RWPE1 (cell line): ENCODE data around the gene CACNA1A.

Experiments
- CTCF ChIA-PET: fragments of 350-600 bp; sonication (Branson Sonifier 250); formaldehyde crosslinking; extraction: SDS; loops from one replicate; lab custom pipeline; 2021; lab: Yijun Ruan, JAX
- POLR2A ChIA-PET: fragments of 400-600 bp; formaldehyde crosslinking; extraction: SDS; loops from one replicate; lab custom pipeline; 2020; ENCODE audit warnings: antibody characterized with exemption; ENCODE audit not compliant: low non-redundant PET; lab: Yijun Ruan, JAX
- DNase-seq: peaks from one replicate; pipeline ENCODE4 v3.0.0; 2012; ENCODE audit warnings: low spot score
- H3K27ac ChIP-seq: fragments of 450-650 bp; 2 replicates; pipeline ENCODE4 v1.5.1; 2017
- TF ChIP-seq, protein P1 (sequence below): fragments of 450-650 bp; conservative IDR thresholded peaks from 2 replicates; pipeline ENCODE4 v1.5.1; 2017; ENCODE audit warnings: low read depth, mild to moderate bottlenecking

CACNA1A gene

DNA sequence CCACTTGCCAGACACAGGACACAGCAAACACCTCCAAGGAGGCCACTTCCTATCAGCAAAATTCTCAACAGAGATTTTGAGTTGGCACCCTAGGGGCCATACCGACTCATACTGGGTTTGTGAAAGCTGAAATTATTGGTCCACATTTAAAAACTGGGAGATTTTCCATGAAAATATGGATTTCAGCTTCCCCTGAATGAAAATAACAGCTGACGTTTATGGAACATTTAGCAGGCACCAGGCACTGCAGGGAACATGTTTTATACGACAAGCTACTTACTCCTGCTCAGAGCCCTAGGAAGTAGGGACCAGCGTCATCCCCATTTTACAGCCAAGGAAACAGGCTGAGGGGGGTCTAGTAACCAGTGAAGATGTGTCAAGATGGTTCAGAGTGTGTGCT lies 186.8 kb downstream of the CACNA1A start:
- TF ChIP-seq, protein P1, sequence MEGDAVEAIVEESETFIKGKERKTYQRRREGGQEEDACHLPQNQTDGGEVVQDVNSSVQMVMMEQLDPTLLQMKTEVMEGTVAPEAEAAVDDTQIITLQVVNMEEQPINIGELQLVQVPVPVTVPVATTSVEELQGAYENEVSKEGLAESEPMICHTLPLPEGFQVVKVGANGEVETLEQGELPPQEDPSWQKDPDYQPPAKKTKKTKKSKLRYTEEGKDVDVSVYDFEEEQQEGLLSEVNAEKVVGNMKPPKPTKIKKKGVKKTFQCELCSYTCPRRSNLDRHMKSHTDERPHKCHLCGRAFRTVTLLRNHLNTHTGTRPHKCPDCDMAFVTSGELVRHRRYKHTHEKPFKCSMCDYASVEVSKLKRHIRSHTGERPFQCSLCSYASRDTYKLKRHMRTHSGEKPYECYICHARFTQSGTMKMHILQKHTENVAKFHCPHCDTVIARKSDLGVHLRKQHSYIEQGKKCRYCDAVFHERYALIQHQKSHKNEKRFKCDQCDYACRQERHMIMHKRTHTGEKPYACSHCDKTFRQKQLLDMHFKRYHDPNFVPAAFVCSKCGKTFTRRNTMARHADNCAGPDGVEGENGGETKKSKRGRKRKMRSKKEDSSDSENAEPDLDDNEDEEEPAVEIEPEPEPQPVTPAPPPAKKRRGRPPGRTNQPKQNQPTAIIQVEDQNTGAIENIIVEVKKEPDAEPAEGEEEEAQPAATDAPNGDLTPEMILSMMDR: no peak
- POLR2A ChIA-PET: interaction anchor here (0.7 kb wide), 1 partner anchor 105 kb away, joined by 3 read pairs; no protein-coding TSS in a partner anchor
- DNase-seq: no peak
- CTCF ChIA-PET: interaction anchor here (0.7 kb wide), 1 partner anchor 262 kb away, joined by 3 read pairs; no protein-coding TSS in a partner anchor
- no peak overlapping the region for H3K27ac ChIP-seq

DNA sequence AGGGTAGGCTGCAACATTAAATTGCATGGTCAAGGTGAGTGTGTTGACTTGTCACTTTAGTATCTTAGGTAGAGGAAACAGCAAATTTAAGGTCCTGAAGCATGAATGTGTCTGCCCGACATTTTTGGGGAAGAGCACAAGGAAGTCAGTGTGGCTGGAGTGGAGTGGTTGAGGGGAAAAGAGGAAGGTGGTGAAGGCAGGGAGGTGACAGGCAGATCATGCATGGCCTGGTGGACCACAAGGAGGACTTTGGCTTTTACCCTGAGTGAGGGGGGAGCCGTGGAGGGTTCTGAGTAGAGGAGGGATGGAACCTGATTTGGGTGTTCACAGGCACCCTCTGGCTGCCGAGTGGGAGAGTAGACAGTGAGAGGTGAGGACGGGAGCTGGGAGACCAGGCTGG lies 188.1 kb downstream of the CACNA1A start:
- TF ChIP-seq, protein P1: no peak
- no peak overlapping the region for H3K27ac ChIP-seq
- DNase-seq: no peak
- ChIA-PET POLR2A (no interaction called here), CTCF (no interaction called here)

GRCh38 chr19:13315495-13315894 lies 190.8 kb downstream of the CACNA1A start:
- DNase-seq: no peak
- POLR2A ChIA-PET: no interaction called here
- no peak overlapping the region for H3K27ac ChIP-seq
- TF ChIP-seq, protein P1: no peak
- CTCF ChIA-PET: interaction anchor here (0.6 kb wide), 1 partner anchor 361 kb away, joined by 6 read pairs; no protein-coding TSS in a partner anchor

DNA sequence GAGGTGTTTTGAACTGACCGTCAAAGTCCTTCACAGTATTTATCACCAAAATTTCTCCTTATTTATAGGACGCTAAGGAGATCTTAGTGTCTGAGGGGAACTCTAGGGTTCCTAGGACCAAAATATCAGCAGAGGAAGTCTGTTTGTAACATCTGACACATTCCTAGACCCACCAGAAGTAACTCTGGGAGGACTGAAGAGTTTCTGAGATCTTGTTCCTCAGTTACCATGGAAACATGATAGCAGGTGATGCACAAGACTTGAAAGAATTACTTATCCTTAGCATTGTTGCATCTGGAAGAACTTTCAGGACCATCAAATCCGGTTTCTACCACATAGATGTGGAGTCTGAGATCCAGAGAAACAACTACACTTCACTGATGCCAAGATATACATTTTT lies 191.5 kb downstream of the CACNA1A start:
- POLR2A ChIA-PET: no interaction called here
- CTCF ChIA-PET: interaction anchor here (0.6 kb wide), 1 partner anchor 362 kb away, joined by 6 read pairs; no protein-coding TSS in a partner anchor
- no peak for DNase-seq
- TF ChIP-seq, protein P1: no peak
- no peak overlapping the region for H3K27ac ChIP-seq

DNA sequence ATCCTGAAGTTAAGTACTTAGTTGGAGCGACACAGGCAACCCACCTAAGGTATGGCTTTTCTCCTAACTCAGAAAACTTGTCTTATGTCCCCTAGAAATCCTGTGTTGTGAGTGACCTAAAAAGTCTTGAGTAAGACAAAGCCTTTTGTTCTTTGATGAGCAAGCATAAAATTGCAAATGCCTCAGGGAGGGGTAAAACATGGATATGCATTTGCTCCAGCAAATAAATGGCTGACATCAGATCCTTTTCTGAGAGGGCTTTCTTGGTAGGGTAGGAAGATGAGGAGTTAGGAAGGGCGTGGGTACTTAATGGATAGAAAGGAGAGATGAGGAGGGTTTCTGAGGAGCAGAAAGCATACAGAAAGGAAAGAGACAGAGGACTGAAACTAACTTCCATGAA lies 192.4 kb downstream of the CACNA1A start:
- no peak for DNase-seq
- ChIA-PET CTCF (interaction anchor here (0.6 kb wide), 1 partner anchor 35 kb away, joined by 3 read pairs; no protein-coding TSS in a partner anchor), POLR2A (no interaction called here)
- no peak overlapping the region for H3K27ac ChIP-seq
- TF ChIP-seq, protein P1: no peak

GRCh38 chr19:13309864-13310263 lies 196.4 kb downstream of the CACNA1A start:
- POLR2A ChIA-PET: no interaction called here
- CTCF ChIA-PET: no interaction called here

More at GRCh38 chr19:13309864-13310263, 196.4 kb downstream of the CACNA1A start:
- TF ChIP-seq, protein P1: no peak
- no peak for DNase-seq
- no peak overlapping the region for H3K27ac ChIP-seq
